ENCODE measurements around the gene PLRG1.

- TF ChIP-seq CTCF (IDR thresholded peaks at IDR 0.05; ENCODE audit: control extremely low read depth in 1 of 3, insufficient read depth in 1 of 3, low read depth in 1 of 3, low read length in 3 of 3) (no peak), ZNF274 (IDR thresholded peaks at IDR 0.05; ENCODE audit: borderline replicate concordance, extremely low read depth, low read length) (no peak), BACH1 (IDR thresholded peaks at IDR 0.05; ENCODE audit: low read length) (no peak), POLR2AphosphoS5 (IDR thresholded peaks at IDR 0.05; ENCODE audit: low read depth, low read length) (no peak), POLR2A (IDR thresholded peaks at IDR 0.05; ENCODE audit: control extremely low read depth in 1 of 2, low read depth in 2 of 2, low read length in 2 of 2) (no peak), EP300 (IDR thresholded peaks at IDR 0.05; ENCODE audit: borderline replicate concordance in 1 of 2, low read depth in 2 of 2, low read length in 2 of 2) (no peak), JUN (IDR thresholded peaks at IDR 0.05; ENCODE audit: low read depth, low read length) (no peak), JUND (IDR thresholded peaks at IDR 0.05; ENCODE audit: low read length) (no peak), GABPA (IDR thresholded peaks at IDR 0.05; ENCODE audit: borderline replicate concordance, insufficient read depth, low read length) (no peak), CEBPB (IDR thresholded peaks at IDR 0.05; ENCODE audit: low read depth, low read length) (no peak), RXRA (IDR thresholded peaks at IDR 0.05; ENCODE audit: insufficient read depth, low read depth, low read length) (no peak), MAFK (IDR thresholded peaks at IDR 0.05; ENCODE audit: low read depth, low read length) (no peak), RAD21 (IDR thresholded peaks at IDR 0.05 in 1 of 2, conservative IDR thresholded peaks at IDR 0.05 in 1 of 2; ENCODE audit: low read depth in 2 of 2, low read length in 2 of 2) (no peak), YY1 (IDR thresholded peaks at IDR 0.05; ENCODE audit: low read depth, low read length) (no peak)
Measured at GRCh38 chr4:154516318-154517029, 33.7 kb downstream of the PLRG1 start.

Measured in H1 (cell line).